GM19240 (cell line): ENCODE results near the gene DNAH9.
"Not testable (repeated sequence)": the region's sequence is repeated elsewhere in the genome, so short reads cannot be mapped to it uniquely, and the experiment has no call there.

ENCODE experiments used
- DNase-seq: peaks from one replicate; pipeline ENCODE4 v3.0.0; 2011; ENCODE audit warnings: low spot score; ENCODE audit not compliant: insufficient read length

The DNAH9 gene

DNA sequence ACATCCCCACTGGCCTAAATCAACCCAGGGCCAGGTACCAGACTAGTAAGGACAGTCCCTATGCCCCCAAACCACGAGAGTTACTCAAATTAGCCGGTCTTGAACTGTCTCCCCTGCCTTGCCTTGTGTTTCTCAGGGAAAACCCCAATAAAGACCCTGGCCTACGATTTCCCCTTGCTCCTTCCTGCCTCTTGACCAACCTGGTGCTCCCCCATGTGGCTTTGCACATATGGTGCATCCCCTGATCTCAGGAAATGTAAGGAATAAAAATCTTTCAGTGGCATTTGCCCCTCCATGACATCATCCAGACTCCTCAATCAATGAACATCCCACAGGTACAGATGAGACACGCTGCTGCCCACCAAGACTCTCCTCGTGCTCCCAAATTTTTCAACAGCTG lies 311.1 kb downstream of the DNAH9 start:
- no peak for DNase-seq

DNA sequence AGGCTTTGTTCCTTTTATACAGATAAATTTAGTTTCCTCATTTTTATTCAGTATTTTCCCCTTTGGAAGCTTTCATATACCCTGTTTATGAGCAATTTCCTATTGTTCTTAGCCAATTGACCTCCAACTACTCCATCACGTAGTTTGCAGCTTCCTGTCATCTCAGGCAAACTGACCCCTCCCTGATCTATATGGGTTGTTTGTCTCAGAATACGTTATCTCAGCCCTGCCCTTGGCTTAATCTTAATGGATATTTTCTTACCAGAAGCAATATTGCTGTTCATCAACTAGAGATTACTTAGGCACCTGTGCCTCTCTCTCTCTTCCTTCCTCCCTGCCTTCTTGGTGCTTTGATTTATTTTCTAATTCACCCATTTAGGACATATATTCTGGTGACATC lies 317.8 kb downstream of the DNAH9 start:
- no peak for DNase-seq

DNA sequence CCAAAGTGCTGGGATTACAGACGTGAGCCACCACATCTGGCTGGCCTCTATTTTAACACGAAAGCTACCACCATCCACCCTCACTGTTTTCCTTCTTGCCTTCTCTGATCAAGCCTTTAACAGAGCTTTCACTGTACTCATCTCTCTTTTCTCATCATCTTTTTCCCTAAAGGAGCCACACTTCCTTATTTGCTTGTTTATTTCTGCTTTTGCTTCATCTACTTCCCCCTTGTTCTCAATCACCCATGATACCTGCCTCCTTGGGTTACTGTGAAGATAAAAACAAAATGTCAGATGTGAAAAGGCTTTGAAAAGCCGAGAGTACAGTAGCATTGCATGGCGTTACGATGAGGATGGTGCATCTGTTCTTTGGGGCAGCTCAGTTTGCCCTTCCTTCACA lies 319.1 kb downstream of the DNAH9 start:
- no peak for DNase-seq

DNA sequence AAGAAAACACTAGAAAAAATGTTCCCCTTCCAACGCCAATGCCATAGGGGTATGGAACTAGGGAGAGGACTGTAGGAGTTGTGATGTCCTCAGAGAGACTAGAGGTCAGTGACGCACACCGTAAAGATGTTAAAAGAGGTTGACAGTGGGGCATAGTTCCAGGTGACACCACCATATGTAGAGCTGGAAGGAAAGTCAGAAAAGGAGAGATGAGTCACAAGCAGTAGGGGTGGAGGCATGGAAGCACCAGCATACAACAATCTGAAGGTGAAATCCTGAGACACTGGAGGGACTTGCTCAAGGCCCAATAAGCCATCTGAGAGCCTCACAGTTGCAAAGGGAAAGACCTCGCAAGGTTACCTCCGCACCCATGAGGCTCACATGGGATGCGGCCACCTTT lies 323.0 kb downstream of the DNAH9 start:
- DNase-seq: no peak

DNA sequence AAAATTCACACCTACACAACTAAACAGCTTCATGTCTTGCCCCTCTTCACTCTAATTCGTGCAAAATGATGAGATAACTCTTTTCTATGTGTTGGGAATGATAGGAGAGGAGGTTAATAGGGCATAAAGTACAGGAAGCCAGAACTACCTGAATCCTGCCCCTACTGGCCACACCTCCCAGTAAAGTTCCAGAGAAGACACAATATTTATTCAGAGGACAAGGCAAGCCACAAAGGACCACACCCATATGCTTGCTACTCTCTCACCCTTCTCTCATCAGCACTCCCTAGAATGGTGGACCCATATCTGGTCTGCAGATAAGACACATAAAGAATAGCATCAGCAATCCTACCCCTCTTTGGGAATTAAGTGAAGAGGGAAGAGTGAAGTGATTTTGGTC lies 324.4 kb downstream of the DNAH9 start:
- DNase-seq: no peak

DNA sequence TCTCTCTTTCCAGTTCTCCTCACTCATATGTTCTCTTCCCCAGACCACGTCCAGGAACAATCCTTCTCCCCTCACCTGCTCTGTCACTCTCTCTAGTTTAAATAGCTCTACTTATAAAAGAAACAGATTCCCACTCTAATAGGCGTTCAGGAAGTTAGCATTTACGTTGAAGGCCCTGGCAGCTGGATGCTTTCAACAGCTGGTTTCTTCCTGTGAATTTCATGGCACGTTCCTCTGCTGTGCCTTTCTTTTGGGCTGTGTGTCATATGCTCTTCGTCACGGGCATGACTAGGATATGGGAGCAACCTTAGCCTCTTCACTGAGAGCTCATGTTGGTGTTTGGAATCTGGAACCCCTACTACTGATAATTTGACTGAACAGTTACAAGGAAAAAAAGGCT lies 325.8 kb downstream of the DNAH9 start:
- no peak for DNase-seq

DNA sequence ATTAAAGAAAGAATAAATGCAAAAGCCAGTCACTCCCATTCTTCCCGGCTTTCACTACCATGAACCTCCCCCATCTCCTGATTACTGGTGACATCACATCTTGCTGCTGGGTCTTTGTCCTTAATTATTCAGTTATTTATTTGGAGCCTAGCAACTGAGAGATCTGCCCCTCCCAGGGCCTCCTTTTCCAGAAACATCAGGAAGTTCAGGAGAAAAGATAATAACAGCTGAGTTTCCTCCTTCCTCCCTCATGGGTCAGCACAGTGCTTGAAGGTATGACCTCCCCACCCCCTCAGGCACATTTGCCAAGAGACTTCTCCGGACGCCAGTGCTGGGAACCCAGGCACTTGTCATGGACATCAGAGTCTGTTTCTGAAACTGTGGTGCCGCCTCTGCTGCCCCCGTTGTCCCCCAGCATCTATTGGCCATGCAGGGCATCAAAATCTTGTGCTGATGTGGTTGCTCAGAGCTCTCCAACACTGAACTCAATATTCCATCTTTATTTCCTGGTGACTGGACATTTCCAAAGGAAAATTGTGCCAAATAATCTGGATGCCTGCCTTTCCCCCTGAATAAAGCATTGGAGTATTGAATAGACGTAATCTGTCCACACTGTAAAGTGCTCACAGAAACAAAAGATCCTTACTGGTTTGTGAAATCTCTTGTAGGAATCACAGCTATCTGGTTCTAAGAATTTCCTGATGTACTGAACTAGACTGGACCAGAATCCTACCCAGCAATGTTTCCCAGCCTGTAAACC lies 327.2 kb downstream of the DNAH9 start:
- no peak for DNase-seq

DNA sequence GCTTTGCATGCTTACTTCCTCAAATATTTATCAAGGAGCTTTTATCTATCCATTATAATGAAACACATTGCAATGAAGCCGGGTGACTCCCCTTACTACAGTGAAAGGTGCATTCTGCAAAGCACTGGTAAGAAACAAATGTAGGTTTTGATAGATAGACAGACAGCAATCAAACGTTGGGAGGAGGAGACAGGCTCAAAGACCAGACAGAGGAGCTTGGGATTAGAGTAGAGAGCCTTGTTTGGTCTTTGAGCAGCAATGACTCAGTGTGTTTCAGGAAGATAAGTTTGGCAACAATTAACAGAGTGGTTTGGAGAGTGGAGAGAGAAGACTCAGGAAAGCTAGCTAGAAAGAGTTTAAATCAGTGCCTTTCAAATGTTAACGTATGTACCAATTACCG lies 330.2 kb downstream of the DNAH9 start:
- no peak for DNase-seq

DNA sequence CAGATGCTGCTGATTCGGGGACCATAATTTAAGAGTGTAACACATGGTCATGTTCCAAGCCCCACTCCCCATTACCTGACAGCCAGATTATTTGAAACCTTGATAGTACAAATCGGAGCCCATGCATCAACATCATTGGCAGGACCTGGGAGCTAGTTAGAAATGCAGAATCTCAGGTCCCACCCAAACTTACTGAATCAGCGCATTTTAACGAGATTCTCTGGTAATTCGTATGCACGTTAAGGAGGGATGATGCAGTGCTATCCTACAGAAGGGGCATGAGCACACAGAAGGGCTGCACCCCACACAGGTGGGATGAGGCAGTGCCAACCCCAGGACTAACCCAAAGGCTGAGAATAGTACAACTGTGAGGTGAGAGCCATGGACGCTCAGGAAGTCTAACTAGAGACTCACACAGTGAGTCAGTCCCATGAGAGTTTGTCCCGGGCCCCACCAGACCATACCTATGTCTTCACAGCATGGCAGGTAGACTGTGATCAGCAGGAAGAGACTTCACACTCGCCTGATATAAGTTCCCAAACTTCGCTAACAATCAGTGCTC lies 334.1 kb downstream of the DNAH9 start:
- no peak for DNase-seq

DNA sequence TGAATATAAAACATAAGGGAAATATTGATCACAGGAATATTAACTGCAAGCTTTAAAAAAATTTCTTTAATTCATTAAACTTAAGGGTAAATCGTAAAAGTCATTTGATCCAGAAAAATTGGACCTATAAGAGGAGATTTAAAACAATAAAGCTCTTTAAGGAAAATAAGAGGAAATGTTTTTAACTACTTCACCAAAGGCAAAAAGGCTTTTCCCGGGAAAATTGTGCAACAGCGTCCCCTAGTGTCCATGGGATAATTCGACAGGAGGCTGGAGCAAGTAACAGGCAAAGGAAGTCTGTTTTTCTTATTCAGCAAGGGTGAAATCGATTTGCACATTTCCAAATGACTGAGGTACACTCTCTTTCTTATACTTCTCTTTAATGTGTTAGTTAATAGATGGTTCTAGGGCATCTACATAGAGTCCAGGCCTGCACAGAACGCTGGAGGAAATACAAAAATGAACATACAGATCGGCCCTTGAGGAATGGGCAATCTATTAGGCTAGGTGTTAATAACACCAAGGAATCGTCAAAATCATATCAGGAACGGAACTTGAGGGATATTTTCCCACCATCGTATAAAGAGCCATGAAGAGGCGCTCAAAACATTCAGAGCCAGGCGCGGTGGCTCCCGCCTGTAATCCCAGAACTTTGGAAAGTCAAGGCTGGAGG lies 337.6 kb downstream of the DNAH9 start:
- DNase-seq: no peak

DNA sequence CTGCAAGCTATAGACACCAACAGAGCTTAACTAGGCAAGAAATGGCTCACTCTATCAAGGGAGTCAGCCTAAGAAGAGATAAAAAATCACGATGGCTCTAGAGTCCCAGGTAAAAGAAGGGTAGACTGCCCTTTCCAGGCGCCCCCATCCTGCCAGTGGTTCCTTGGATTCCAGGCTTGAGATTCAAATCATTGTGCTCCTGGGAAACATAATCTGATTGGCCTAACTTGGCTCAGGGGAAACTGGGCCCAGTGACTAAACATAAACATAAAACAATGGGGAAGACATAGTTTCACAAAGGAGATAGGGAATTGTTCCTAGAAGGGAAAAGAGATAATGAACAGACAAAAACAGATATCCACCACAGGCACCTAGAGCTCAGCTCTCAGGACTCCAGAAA lies 342.6 kb downstream of the DNAH9 start:
- no peak for DNase-seq

DNA sequence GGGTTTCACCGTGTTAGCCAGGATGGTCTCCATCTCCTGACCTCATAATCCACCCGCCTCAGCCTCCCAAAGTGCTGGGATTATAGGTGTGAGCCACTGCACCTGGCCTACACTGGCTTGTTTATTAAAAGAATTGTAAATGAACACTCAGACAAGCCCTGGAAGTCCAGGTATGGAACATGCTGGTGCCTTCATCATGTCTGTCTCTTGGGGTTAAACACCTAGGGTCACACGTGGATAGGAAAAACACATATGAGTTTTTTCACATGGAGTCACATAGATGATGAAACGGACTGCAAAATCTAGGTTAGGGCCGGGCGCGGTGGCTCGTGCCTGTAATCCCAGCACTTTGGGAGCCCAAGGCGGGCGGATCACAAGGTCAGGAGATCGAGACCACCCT lies 344.8 kb downstream of the DNAH9 start:
- not testable (repeated sequence) for DNase-seq

DNA sequence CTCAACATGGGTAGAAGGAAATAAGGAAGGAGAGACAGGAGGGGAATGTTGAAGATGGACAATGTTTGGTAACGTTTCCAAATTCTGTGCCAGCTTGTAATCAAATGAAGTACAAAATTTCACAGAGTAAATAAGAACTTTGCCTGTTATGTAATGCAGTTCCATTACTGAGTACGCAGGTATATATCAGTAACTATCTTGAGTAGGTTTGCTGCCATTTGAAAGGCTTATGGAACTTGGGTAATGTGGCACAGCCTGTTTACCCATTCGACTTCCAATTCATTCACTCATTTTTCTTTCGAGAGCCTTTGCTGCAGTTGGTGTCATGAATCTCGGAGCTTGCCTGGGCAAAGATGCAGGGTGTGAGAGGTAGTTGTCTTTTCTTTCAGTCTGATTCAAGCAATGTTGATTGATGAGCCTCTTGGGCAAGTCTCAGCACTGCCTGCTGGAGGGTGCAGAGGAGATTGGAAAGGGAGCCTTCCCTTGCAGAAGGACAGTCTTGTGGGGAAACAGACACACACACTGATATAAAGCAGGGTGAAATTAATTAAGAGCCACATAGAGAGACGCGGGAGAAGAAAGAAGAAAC lies 345.6 kb downstream of the DNAH9 start:
- DNase-seq: no peak

DNA sequence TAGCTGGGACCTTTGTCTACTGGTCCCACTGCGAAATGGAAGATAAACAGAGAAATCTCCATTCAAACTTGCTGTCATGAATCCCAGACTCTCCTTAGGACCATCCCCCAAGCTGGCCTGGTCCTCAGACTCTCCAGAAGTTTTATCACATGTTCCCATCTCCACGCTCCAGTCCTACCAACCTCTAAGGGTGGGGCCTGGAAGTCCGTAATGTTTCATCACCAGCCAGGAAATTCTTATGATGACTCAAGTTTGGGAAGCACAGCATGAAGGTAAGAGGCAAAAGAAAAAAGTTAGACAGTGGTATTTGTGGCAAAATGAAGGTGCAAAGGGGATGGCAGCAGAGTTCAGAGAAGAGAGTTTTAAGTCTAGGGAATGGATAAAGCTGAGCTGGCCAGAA lies 346.3 kb downstream of the DNAH9 start:
- no peak for DNase-seq

DNA sequence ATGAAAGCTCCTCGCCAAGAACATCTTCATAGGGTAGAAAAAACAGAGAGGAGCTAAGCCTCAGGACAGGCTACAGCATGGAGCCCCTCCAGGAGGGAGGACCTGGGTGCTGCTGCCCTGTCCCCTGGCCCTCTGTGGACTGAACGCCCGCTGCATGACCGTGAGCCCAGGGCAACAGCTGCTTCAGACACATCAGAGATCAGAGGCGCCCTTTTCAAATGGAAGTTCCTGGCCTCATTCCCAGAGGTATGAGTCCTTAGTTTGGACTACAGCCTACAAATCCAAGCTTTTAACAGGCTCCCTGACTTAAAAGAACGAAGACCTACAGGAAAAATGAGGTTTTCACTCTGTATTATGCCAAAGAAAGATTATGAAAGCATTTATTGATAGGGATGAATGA lies 350.5 kb downstream of the DNAH9 start:
- DNase-seq: no peak

DNA sequence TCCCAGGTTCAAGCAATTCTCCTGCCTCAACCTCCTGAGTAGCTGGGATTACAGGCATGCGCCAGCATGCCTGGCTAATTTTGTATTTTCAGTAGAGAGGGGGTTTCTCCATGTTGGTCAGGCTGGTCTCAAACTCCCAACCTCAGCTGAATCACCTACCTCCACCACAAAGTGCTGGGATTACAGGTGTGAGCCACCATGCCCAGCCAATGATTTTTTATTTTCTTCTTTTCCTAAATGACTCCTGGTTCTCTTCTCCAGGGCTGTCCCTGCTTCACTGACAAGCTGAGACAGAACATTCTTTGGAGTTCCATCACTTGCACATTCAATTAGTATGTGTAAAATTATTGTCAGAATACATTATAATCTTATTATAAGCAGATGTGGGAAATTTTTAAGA lies 351.3 kb downstream of the DNAH9 start:
- not testable (repeated sequence) for DNase-seq

DNA sequence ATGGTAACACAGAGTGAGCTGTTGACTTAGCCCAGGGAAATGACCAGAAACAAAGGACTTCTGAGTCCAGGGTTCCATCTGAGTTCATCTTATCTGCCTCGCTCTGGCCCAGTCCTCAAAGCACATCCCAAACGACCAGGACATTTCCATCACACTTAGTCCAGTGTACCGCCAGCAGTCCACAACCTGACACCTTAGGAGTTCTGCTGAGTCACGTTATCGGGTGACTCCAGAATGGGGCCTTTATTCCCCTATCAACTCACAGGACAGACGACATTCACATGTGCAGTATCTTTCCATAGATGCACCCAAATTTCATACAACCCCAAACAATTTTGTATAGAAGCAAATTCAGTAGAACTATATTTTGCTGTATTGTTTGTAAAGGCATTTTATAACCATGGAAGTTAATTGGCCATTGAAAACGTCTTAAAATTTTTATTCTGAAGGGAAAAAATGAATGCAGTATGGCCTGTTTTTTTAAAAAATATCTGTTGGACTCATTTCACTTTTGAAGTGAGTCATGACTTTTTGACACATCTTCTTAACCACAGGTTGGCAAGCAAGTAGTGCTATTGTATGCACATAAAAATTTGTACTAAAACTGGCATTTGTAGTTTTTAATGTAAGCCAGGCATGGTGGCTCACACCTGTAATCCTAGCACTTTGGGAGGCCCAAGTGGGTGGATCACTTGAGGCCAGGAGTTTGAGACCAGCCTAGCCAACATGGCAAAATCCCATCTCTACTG lies 352.7 kb downstream of the DNAH9 start:
- no peak for DNase-seq

DNA sequence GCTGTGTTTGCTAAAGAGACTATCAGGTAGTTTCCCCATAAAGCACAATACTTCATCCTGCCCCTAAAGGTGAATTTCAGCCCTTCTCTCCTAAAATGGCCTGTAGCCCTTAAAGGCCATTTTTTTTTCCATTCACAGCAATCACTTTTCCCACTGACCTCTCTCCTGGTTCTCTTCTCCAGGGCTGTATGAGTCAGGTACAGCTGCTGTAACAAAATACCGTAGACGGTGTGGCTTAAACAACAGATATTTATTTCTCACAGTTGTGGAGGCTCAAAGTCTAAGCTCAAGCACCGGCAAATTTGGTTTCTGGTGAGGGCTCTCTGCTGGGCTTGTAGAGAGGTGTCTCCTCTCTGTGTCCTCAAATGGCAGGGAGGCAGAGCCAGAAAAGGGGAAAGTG lies 354.3 kb downstream of the DNAH9 start:
- DNase-seq: no peak

DNA sequence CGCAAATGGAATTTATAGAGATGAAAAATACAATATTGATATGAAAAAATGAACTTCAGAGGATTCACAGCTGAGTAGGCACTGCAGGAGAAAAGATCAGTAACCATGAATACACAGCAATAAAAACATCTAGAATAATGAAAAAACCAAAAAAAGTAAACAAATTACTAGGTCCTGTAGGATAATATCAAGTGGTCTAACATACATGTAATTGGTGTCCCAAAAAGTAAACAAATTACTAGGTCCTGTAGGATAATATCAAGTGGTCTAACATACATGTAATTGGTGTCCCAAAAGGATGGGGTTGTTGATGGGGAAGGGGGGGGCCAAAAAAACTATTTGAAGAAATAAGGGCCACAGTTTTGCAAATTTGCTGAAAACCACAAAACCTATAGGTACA lies 355.7 kb downstream of the DNAH9 start:
- no peak for DNase-seq

DNA sequence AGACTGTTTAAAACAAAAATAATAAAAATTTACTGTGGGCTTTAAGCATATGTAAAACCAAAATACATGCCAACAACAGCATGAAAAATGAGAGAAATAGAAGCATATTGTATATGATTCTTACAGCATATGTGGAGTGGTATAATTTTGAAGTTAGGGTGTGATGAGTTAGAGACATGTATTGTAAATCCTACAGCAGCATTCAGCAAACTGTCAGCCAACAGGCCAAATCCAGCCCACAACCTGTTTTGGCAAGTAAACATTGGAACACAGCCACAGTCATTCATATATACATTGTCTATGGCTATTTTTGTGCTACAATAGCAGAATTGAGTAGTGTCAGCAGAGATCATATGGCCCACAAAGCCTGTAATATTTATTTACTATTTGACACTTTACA lies 356.7 kb downstream of the DNAH9 start:
- no peak for DNase-seq

DNA sequence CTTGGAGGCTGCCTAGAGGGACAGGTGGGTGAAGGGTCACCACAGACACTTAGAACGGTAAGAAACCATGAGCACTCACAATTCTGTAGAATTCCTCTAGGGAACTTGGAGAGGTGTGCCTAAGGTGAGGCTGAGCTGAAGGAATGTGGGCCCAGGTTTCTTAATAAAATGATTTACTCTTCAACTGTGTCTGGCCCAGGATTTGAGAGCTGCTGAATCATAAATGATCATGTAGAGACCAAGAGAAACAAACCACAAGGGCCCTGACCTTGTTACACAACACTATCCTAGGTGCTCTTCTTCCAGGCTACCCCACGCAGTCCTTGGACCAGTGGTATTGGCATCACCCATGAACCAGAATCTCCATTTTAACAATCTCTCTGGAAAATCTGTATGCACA lies 371.3 kb downstream of the DNAH9 start:
- no peak for DNase-seq

DNA sequence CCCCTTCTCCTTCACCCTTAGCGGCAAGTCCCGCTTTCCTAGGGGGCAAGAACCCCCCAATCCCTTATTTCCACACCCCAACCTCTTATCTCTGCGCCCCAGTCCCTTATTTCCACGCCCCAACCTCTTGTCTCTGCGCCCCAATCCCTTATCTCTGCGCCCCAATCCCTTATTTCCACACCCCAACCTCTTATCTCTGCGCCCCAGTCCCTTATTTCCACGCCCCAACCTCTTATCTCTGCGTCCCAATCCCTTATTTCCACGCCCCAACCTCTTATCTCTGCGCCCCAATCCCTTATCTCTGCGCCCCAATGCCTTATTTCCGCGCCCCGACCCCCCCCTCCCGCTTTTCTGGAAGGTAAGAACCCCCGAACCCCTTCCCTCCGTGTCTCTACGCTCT lies 374.5 kb downstream of the DNAH9 start:
- not testable (repeated sequence) for DNase-seq
